ENCODE results near the gene COL25A1.
"Not testable (repeated sequence)": the region's sequence is repeated elsewhere in the genome, so short reads cannot be mapped to it uniquely, and the experiment has no call there.

The COL25A1 gene

GRCh38 chr4:109113521-109113920 is 188.9 kb downstream of the COL25A1 start:
- no peak for DNase-seq

DNA sequence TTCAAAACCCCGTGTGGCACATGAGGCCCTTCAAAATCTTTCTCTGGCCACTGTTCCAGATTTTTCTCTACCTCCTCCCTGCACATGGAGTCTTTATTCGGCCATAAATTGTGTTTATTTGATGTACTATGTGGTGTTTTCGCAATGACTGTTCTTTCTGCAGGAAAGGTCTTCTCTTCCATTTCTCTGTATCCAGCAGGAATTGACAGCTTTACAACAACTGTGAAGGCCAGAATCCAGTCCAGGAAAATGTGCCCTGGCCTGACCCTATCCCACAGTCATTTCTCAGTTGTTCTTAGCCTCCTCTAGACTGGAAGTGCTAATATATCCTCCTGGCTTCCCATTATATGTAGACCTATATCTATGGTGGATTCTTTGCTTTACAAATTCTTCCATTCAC is 191.4 kb downstream of the COL25A1 start:
- no peak for DNase-seq

GRCh38 chr4:109108215-109108614 is 194.2 kb downstream of the COL25A1 start:
- not testable (repeated sequence) for DNase-seq

DNA sequence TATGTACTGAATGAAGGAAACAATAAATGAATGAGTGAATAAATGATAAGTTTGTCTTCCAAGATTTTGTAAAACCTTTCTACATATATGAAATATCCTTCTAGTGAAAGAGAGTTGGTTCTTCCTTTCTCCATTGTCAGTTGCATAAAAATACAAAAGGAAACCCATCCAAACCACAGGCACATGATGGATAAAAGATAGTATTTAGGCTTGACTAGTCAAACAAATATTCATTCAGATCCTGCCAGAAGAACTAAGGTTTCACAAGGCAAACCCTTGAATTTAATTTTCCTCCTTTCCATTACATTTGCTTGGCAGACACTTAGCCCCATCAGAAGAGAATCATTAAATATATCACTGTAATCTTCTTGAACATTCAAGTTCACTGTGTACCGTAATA is 208.4 kb downstream of the COL25A1 start:
- no peak for DNase-seq

- no peak for DNase-seq
These were observed 210.6 kb downstream of the COL25A1 start for GRCh38 chr4:109091727-109092409.

- no peak for DNase-seq
These were observed 218.5 kb downstream of the COL25A1 start for GRCh38 chr4:109083911-109084310.

DNA sequence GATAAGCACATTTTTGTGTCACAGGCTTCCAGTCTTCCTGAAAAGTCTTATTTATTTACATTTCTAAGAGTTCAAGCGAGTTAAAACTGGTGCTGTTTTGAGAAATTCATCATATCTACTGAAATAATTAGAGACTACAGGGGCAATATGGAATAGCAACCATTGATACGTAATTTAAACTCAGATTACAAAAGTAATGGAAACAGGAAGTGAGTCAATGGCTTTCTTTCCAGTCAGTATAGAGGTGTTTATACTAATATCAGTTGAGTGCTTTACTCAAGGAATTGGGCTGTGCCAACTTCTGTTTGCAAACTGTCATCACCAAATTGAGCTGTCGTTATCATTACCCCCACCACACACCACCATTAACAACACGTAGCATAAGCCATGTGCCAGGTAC is 222.7 kb downstream of the COL25A1 start:
- DNase-seq = no peak

DNA sequence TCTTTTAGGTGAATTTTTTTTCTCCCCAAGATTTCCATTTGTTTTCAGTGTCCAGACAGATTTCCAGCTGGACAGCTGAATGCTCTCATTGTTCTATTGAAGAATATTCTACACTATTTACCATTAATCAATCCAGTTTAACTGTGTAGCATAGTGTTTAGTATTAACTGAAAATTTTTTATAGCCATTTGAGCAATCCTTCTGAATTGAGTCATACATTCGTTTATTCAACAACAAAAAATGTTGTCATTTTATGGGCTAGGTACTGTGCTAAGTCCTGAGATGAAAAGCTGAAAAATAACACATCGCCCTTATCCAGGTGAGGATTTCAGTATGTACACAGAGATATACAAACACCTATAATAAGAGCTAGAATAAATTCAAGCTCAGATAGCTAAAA is 223.3 kb downstream of the COL25A1 start:
- no peak for DNase-seq

DNA sequence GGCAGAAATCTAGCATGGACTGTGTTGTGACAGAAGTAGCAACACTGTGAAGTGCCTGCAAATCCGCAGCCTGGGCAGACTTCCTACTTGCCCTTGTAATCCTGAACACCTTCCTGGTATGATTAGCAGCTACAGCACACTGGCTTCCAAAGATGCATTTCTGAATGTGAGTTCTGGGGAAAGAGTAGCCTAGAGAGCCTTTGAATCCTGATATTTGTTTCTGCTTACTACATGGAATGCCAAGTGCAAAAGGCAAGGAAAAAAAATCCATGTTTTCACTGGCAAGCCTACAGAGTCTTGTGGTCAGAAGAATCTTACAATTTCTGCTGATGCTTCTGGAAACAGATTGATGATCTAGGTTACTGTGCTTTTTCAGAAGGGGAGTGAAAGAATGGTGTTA is 223.7 kb downstream of the COL25A1 start:
- no peak for DNase-seq

DNA sequence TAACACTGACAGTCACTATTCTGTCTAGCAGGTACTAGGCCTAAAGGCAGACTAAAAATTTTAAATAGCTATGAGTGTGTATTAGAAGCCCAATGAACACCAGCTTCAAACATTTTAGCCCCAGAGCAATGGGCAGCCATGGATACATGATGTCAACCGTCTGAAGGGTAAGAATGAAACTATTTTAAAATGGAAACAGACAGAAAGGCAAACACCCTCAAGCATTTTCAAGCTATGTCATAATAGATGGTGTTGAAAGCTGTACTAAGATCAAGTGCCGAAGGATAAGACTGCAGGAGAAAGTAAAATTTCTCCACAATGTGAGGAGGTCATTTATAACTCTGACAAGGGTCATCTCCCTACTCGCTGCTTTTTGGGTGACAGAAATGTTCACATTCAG is 225.0 kb downstream of the COL25A1 start:
- no peak for DNase-seq

- not testable (repeated sequence) for DNase-seq
These were observed 225.7 kb downstream of the COL25A1 start for GRCh38 chr4:109076709-109077108.

DNA sequence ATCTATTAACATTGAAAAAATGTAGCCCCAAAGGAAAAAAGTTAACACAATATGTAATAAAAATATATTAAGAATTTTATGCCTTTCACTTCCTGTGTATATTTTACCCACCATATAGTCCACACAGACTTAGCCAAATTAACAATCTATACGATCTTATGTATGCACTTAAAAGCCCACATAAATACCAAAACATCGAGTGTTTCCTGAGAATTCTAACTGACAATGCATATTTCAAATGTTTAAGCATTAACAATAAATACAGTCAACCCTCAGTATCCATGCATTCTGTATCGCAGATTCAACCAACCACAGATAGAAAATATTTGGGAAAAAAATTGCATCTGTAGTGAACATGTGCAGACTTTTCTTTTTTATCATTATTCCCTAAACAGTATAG is 226.8 kb downstream of the COL25A1 start:
- no peak for DNase-seq

GRCh38 chr4:109072595-109072994 is 229.9 kb downstream of the COL25A1 start:
- DNase-seq = no peak

DNA sequence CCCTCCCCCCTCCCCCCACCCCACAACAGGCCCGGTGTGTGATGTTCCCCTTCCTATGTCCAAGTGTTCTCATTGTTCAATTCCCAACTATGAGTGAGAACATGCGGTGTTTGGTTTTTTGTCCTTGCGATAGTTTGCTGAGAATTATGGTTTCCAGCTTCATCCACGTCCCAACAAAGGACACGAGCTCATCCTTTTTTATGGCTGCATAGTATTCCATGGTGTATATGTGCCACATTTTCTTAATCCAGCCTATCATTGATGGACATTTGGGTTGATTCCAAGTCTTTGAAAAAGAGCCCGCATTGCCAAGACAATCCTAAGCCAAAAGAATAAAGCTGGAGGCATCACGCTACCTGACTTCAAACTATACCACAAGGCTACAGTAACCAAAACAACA is 231.8 kb downstream of the COL25A1 start:
- DNase-seq = not testable (repeated sequence)

- DNase-seq = no peak
These were observed 234.8 kb downstream of the COL25A1 start for GRCh38 chr4:109067508-109068235.

DNA sequence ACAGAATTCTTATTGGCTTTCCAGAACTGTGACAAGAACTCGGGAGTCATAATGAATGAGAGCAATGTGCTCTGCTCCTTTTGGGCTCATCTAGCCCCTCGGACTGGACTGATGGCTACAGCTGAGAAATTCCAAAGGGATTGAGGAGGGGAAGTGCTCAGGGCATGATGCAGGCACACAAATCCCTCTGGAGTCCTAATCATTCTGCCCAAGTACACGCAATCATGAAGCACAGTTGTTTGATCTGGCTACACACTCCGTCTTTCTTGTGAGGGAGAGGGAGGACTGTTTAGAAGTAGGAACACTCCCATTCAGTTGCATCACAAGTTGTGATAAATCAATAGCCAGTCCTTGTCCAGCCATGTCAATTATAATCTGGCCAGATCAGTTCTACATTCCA is 237.5 kb downstream of the COL25A1 start:
- no peak for DNase-seq

GRCh38 chr4:109053257-109053656 is 249.2 kb downstream of the COL25A1 start:
- no peak for DNase-seq

- no peak for DNase-seq
These were observed 249.6 kb downstream of the COL25A1 start for GRCh38 chr4:109052821-109053220.

- no peak for DNase-seq
These were observed 251.4 kb downstream of the COL25A1 start for GRCh38 chr4:109051054-109051453.

DNA sequence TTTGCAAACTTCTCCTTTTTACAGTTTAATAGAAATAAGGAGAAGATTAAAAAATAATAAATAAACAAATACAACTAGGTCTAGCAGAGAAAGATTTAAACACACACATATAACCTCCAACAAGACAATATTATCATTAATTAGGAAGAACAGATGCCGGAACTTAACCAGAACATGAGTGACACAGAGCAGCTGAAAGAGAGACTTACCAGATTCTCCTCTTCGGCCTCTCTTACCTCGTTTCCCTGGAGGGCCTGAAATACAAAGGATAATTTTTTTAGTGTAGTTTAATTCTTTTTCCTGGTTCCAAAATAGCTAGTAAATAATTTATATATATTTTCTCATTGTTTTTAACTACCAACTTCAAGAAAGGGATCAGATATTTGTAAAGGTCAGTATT is 252.5 kb downstream of the COL25A1 start:
- DNase-seq = no peak

GRCh38 chr4:109046471-109047201 is 255.8 kb downstream of the COL25A1 start:
- DNase-seq = no peak

DNA sequence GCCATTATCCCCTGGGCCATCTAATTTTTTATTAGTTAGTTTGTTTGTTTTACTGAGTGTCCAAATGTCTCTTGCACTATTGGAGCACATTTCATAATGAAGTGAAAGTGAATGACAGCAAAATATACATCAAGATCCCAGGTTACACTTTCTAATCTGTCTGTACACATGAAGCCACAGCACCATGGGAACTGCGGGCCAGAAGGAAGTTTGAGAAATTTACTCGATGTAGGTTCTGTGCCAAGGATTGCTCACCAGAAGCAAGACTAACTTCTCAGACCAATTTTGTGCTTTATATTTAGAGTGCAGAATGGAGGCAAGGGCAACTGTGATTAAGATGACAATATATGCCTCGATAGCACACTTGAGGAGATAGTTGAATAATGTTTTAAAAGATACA is 258.0 kb downstream of the COL25A1 start:
- DNase-seq = no peak

- DNase-seq = no peak
These were observed 259.2 kb downstream of the COL25A1 start for GRCh38 chr4:109043286-109043685.

All from NCI-H187 treated with DMSO at 0.1 percent for 48 hours (cell line).